ENCODE results near the gene XRCC1.

- TF ChIP-seq EZH2 (IDR thresholded peaks at IDR 0.05; ENCODE audit: borderline replicate concordance, insufficient read depth, low read length, poor library complexity, severe bottlenecking) (no peak), RAD21 (conservative IDR thresholded peaks at IDR 0.05) (no peak), POLR2AphosphoS5 (IDR thresholded peaks at IDR 0.05) (no peak)
Measured at GRCh38 chr19:43518051-43518450, 57.3 kb downstream of the XRCC1 start.

All from neural cell (in vitro differentiated cells).